ENCODE data around the gene ENTPD2. TPM values are rescaled to one million over a fixed set of nuclear protein-coding genes. Genes with fewer than 3 reads are reported as not detected.

Gene ENTPD2
- polyA plus RNA-seq (ENCODE audit: insufficient read length): 11.0 TPM

- no peak for DNase-seq
These were observed at the start of gene ENTPD2 for GRCh38 chr9:137053944-137054931. ENTPD2 (minus strand) TSS chr9:137054061; CDS start chr9:137053997, 64 bp downstream.

GRCh38 chr9:137103206-137103999, 49.5 kb upstream of the ENTPD2 start:
- no peak for DNase-seq

GRCh38 chr9:137099231-137099630, 45.4 kb upstream of the ENTPD2 start:
- DNase-seq: no peak

GRCh38 chr9:137097761-137098462, 44.1 kb upstream of the ENTPD2 start:
- DNase-seq: no peak

GRCh38 chr9:137096785-137097546, 43.1 kb upstream of the ENTPD2 start:
- DNase-seq: no peak

- DNase-seq: no peak
These were observed 42.0 kb upstream of the ENTPD2 start for GRCh38 chr9:137095664-137096517.

GRCh38 chr9:137089232-137089947, 35.5 kb upstream of the ENTPD2 start:
- no peak for DNase-seq

GRCh38 chr9:137088121-137088520, 34.3 kb upstream of the ENTPD2 start:
- DNase-seq: no peak

GRCh38 chr9:137087409-137087925, 33.6 kb upstream of the ENTPD2 start:
- no peak for DNase-seq

- DNase-seq: peak; percentile 99
These were observed 32.9 kb upstream of the ENTPD2 start, which contains the start of gene MAN1B1 for GRCh38 chr9:137086531-137087408. MAN1B1 (plus strand) TSS chr9:137086985; CDS start chr9:137087000, 15 bp downstream.

GRCh38 chr9:137085920-137086530, 32.2 kb upstream of the ENTPD2 start:
- no peak for DNase-seq

GRCh38 chr9:137084526-137084925, 30.7 kb upstream of the ENTPD2 start:
- DNase-seq: no peak

- DNase-seq: no peak
These were observed 29.6 kb upstream of the ENTPD2 start for GRCh38 chr9:137083394-137084004.

GRCh38 chr9:137082925-137083290, 29.0 kb upstream of the ENTPD2 start:
- no peak for DNase-seq

GRCh38 chr9:137082222-137082924, 28.5 kb upstream of the ENTPD2 start:
- no peak for DNase-seq

- DNase-seq: no peak
These were observed 26.6 kb upstream of the ENTPD2 start for GRCh38 chr9:137080260-137081122.
